Astrocyte (in vitro differentiated cells and primary cell): Measurements from ENCODE around the gene AMDHD1.

Experiments
- CTCF ChIP-seq: IDR thresholded peaks from 2 replicates; pipeline ENCODE4 v1.5.1; 2011; ENCODE audit warnings: low read depth, mild to moderate bottlenecking, inconsistent platforms, low read length, moderate library complexity; ENCODE audit not compliant: insufficient read depth
- EZH2 ChIP-seq: IDR thresholded peaks from 2 replicates; pipeline ENCODE4 v1.6.1; 2012; ENCODE audit warnings: mild to moderate bottlenecking, low read length, inconsistent platforms; ENCODE audit not compliant: insufficient read depth

GRCh38 chr12:95896846-95897245 lies 46.3 kb upstream of the AMDHD1 start:
- TF ChIP-seq CTCF (no peak), EZH2 (no peak)
